Subcutaneous abdominal adipose tissue (tissue), 5 donors: Measurements from ENCODE around the gene ATP2B2.
"Not testable (repeated sequence)": the region's sequence is repeated elsewhere in the genome, so short reads cannot be mapped to it uniquely, and the experiment has no call there.

ENCODE experiments used
- H3K27ac ChIP-seq: one replicate; pipeline ENCODE4 v1.7.0; 2013; ENCODE audit warnings: low read depth, mild to moderate bottlenecking, inconsistent platforms, low read length, moderate library complexity
- H3K27me3 ChIP-seq, 5 donors: one replicate each; pipeline ENCODE4 v1.7.0; 2013; ENCODE audit warnings: low read length in 5 of 5, inconsistent platforms in 1 of 5; ENCODE audit not compliant: control insufficient read depth in 5 of 5, insufficient read depth in 4 of 5
- H3K36me3 ChIP-seq, 5 donors: one replicate each; pipeline ENCODE4 v1.7.0; 2013; ENCODE audit warnings: low read length in 5 of 5; ENCODE audit not compliant: control insufficient read depth in 5 of 5, insufficient read depth in 5 of 5
- H3K4me1 ChIP-seq, 5 donors: one replicate each; pipeline ENCODE4 v1.7.0; 2013; ENCODE audit warnings: low read length in 5 of 5, mild to moderate bottlenecking in 3 of 5, moderate library complexity in 1 of 5; ENCODE audit not compliant: control insufficient read depth in 5 of 5, insufficient read depth in 5 of 5
- H3K4me3 ChIP-seq, 5 donors: one replicate each; pipeline ENCODE4 v1.7.0; 2013; ENCODE audit warnings: low read length in 5 of 5, low read depth in 1 of 5
- H3K9ac ChIP-seq, 5 donors: one replicate each; pipeline ENCODE4 v1.7.0; 2013; ENCODE audit warnings: low read length in 5 of 5, mild to moderate bottlenecking in 4 of 5, moderate library complexity in 3 of 5
- H3K9me3 ChIP-seq, 5 donors: one replicate each; pipeline ENCODE4 v1.7.0; 2013; ENCODE audit warnings: low read length in 5 of 5; ENCODE audit not compliant: control insufficient read depth in 5 of 5
- donor health status: healthy.
- donor health status: healthy.
- donor health status: healthy.
- donor health status: healthy.
- donor health status: healthy.

The ATP2B2 gene

DNA sequence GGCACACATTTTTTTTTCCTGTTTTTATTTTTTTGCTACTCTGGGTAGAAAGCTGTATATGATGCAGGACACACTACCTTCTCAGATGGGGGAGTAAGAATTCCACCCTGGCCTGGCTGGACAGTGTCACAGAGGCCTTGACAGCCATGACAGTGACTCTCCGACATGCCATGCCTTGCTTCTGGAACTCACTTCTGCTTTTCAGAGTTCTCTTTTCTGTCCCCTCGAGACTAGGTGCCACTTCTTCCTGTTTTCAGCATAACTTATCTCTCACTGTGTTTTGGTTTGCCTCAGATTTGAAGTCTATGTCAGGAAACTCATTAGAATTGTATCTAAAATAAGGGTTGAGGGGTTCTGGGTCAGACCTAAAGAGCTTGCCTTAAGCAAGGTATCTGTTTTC, 115.4 kb downstream of the ATP2B2 start:
- Histone ChIP-seq H3K9me3 (peaks cover 9 to 41% (median 36%) of the 10 kb centered on the region in 5 donors), H3K9ac (no peak overlapping the region), H3K27me3 (peaks cover 0 to 6% (median 0%) of the 10 kb centered on the region in 5 donors), H3K36me3 (no peaks in the 10 kb centered on the region), H3K4me3 (no peak overlapping the region), H3K27ac (no peak overlapping the region), H3K4me1 (peaks cover 0 to 5% (median 0%) of the 10 kb centered on the region in 5 donors)

DNA sequence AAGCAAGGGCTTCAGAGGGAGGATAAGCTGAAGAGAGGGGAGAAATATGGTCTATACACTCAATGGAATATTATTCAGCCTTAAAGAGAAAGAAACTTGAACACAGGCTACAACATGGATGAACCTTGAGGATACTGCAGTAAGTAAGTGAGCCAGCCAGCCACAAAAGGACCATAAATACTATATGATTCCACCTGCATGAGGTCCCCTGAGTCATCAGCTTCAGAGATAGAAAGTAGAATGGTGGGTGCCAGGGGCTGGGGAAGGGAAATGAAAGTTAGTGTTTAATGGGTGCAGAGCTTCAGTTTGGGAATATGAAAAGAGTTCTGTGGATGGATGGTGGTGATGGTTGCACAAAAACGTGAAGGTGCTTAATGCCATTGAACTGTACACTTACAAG, 116.0 kb downstream of the ATP2B2 start:
- H3K9ac ChIP-seq: no peak overlapping the region
- H3K36me3 ChIP-seq: no peaks in the 10 kb centered on the region
- H3K4me3 ChIP-seq: peak overlapping the region in 2 of 5 donors; percentile 10 to 13
- peaks cover 0 to 5% (median 0%) of the 10 kb centered on the region in 5 donors for H3K4me1 ChIP-seq
- peaks cover 9 to 41% (median 36%) of the 10 kb centered on the region in 5 donors for H3K9me3 ChIP-seq
- peaks cover 0 to 6% (median 0%) of the 10 kb centered on the region in 5 donors for H3K27me3 ChIP-seq
- no peak overlapping the region for H3K27ac ChIP-seq

DNA sequence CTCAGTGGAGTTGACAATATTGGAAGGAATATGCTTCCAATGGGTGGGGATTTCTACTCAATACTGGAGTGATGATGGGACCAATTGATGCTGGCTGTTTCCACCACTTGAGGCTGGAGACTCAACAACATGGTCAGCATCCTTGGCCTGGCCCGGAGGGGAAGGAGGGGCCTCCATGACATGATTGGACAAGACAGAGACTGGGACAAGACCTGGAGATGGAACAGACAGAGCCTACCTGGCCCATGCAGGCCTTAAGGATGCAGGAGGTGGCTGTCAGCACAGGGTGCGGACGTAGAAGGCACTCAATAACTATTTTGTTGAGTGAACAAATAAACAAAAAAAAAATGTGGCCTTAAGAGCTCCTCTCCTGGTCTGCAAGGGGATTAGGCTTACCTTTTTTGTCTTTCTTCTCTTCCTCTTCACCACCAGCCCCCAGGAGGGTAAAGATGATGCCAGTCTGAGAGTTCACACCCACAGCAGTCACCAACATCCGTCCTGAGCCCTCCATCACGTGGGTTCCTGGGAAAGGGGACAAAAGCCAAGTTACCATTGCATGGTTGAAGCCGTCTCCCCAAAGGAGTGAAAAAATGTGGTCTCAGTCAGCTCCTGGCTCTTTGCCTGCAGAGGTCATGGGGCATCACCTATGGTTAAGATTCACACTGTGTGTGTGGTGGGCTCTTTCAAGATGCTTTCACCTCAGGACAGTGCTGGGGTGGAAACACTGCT, 117.3 kb downstream of the ATP2B2 start:
- Histone ChIP-seq H3K4me1 (peaks cover 0 to 5% (median 0%) of the 10 kb centered on the region in 5 donors), H3K4me3 (peak overlapping the region in 3 of 5 donors; percentile 30 to 41 (median 40)), H3K9me3 (peaks cover 9 to 41% (median 36%) of the 10 kb centered on the region in 5 donors), H3K9ac (no peak overlapping the region), H3K27me3 (peaks cover 0 to 11% (median 0%) of the 10 kb centered on the region in 5 donors), H3K27ac (no peak overlapping the region), H3K36me3 (no peaks in the 10 kb centered on the region)

DNA sequence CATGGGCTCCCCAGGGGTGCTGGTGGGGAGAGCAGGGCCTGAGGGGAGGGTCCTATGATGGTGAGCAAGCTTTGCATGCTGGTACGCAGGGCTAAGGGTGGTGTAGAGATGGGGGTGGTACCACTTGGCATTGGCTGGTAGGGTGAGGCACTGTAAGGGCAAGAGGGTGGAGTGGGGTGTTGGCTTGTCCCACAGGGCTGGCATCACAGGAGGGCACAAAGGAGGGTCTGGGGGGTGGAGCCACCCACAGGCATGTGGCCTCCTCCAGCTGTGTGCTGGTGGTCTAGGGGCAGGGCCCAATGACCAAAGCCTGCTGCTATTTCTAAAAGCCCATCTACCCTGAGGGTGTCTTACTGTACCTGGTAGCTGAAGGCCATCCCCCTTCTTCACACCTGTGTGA, 119.3 kb downstream of the ATP2B2 start:
- peaks cover 9 to 41% (median 36%) of the 10 kb centered on the region in 5 donors for H3K9me3 ChIP-seq
- no peak overlapping the region for H3K4me3 ChIP-seq
- no peak overlapping the region for H3K27ac ChIP-seq
- H3K27me3 ChIP-seq: peaks cover 0 to 11% (median 0%) of the 10 kb centered on the region in 5 donors
- H3K9ac ChIP-seq: no peak overlapping the region
- H3K36me3 ChIP-seq: no peaks in the 10 kb centered on the region
- peaks cover 0 to 5% (median 0%) of the 10 kb centered on the region in 5 donors for H3K4me1 ChIP-seq

DNA sequence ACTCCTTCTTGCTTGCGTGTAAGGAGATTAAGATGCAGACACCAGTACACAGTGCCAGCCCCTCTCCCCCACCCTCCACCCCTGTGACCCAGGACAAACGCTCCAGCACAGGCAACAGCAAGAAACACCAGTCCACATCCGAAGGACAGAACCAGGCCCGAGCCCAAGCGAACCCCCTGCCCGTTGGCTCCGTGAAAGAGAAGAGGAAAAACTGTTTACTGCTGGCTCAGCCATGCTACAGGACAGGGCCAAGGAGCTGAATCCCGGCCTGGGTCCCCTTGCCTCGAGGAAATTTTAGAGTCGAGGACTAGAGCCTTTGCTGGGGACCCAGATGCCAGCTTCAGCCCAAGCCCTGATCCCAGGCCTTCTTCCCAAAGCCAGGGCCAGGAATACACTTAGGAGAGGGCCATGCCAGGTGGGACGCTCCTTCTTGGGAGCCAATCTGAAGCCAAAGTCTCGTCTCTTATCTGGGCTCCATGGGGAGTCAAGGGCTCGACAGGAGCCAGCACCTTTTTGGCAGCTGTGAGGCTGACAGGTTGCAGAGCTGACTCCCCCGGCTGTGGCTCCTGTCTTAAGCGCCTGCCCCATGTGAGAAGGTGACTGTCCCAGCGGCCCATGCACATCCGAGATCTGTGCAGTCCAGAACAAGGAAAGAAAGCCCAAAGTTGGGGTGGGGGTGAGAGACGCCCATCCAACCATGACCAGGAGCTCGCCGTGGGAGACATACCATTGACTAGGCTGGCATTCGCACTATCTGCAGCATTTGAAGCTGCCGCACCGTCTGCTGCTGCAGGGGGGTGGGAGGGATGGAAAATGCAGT, 120.6 kb downstream of the ATP2B2 start:
- no peaks in the 10 kb centered on the region for H3K4me1 ChIP-seq
- no peaks in the 10 kb centered on the region for H3K36me3 ChIP-seq
- H3K27ac ChIP-seq: no peak overlapping the region
- no peak overlapping the region for H3K9ac ChIP-seq
- no peak overlapping the region for H3K4me3 ChIP-seq
- H3K9me3 ChIP-seq: peaks cover 9 to 40% (median 36%) of the 10 kb centered on the region in 5 donors
- H3K27me3 ChIP-seq: peaks cover 0 to 8% (median 0%) of the 10 kb centered on the region in 5 donors

DNA sequence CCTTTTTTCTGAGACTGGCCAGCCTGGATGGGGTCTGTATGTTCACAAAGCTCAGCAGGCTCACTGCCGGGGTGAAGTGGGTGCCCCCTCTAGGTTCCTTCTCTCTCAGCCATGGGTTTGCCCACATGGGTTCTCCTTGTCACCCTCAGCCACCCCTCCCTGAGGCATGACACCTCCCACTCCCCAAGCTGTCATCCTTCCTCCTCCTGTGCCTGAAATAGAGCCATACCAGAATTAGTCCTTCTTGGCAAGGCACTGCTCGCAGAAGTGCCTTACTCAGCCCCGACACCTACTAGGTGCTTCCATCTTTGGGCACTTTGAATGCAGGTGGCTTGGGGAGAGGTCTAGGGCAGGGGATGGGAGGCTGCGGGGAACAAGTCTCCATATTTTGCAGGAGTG, 121.5 kb downstream of the ATP2B2 start:
- Histone ChIP-seq H3K27me3 (peaks cover 0 to 8% (median 0%) of the 10 kb centered on the region in 5 donors), H3K36me3 (no peaks in the 10 kb centered on the region), H3K4me3 (no peak overlapping the region), H3K9me3 (peaks cover 9 to 34% (median 30%) of the 10 kb centered on the region in 5 donors), H3K9ac (no peak overlapping the region), H3K27ac (no peak overlapping the region), H3K4me1 (no peaks in the 10 kb centered on the region)

DNA sequence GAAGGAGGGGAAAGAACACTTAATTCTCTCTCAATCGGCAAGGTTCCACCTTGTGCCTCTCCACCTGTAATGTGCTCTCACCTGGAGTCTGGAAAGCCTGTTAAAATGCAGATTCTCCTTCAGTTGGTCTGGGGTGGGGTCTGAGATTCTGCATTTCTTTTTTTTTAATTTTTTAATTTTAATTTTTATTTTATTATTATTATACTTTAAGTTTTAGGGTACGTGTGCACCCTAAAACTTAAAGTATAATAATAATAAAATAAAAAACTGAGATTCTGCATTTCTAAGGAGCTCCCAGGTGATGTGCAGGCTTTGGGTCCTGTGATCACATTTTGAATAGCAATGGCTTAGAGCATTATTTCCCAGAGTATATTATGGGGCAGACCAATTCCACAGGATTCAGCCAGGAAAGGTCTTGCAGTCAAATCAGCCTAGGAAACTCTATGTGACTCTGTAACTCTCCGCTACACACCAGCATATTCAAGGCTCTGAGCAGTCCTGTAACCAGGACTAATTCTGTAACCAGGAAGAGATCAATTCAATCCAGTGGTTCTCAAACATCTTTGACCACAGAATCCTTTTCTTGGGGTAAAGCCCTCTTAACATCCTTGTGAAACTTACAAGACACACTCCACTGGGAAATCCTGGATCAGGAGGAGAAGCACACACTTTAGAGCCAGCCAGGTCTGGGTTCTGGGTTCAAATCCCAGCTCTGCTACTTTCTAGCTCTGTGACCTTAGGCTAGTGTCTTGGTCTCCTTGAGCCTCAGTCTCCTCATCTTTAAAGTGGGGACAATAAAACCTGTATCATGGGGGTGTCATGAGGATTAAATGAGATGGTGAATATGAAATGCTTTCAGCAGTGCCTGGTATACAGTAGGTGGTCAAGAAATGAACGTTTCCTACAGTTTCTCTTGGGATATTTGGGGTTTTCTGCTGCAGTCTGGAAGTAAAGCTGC, 122.2 kb downstream of the ATP2B2 start:
- Histone ChIP-seq H3K36me3 (no peaks in the 10 kb centered on the region), H3K27ac (no peak overlapping the region), H3K27me3 (peaks cover 0 to 12% (median 0%) of the 10 kb centered on the region in 5 donors), H3K9me3 (peaks cover 6 to 27% (median 23%) of the 10 kb centered on the region in 5 donors), H3K4me3 (no peak overlapping the region), H3K4me1 (no peaks in the 10 kb centered on the region), H3K9ac (no peak overlapping the region)

DNA sequence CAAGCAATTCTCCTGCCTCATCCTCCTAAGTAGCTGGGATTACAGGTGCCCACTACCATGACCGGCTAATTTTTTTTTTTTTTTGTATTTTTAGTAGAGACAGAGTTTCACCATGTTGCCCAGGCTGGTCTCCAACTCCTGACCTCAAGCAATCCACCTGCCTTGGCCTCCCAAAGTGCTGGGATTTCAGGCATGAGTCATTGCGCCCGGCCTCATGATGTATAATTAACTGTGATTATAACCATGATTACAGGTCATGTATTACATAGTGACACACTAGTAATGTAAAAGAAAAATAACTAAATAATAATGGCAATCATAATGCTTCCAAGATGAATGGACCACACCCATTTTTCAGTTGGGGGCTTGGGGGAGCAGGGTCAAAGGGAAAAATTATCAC, 122.9 kb downstream of the ATP2B2 start:
- Histone ChIP-seq H3K9me3 (peaks cover 2 to 20% (median 16%) of the 10 kb centered on the region in 5 donors), H3K27me3 (peaks cover 0 to 14% (median 0%) of the 10 kb centered on the region in 5 donors)
- H3K4me3 ChIP-seq, H3K4me1 ChIP-seq, H3K9ac ChIP-seq, H3K36me3 ChIP-seq, H3K27ac ChIP-seq: not testable (repeated sequence)

DNA sequence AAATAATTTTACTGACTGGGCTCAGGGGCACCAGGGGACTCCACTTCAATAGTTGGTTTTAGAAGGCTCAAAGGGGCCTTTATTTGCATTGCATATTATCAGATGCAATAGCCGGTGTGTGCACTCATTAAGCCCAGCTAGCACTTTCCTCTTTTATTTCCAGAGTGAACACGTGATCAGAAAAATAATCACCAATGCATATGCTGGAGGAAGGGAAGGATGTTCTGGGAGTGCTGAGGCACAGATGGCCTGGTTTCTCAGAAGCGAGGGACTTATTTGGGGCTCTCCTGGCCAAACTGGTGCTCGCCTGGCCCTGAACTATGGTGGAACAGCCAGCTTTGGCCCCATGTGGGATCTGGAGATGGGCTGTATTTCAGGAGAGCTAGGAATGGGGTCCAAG, 124.0 kb downstream of the ATP2B2 start:
- Histone ChIP-seq H3K9me3 (peaks cover 0 to 9% (median 5%) of the 10 kb centered on the region in 5 donors), H3K4me3 (no peak overlapping the region), H3K27ac (no peak overlapping the region), H3K36me3 (no peaks in the 10 kb centered on the region), H3K27me3 (peaks cover 0 to 13% (median 0%) of the 10 kb centered on the region in 5 donors), H3K9ac (no peak overlapping the region), H3K4me1 (no peaks in the 10 kb centered on the region)
